Measurements from ENCODE around the gene SLC51B.

Gene SLC51B

GRCh38 chr15:65060641-65061397 lies 15.6 kb downstream of the SLC51B start:
- TF ChIP-seq CTCF (IDR thresholded peaks at IDR 0.05; ENCODE audit: control insufficient read depth, extremely low read depth, insufficient read depth), result no peak
- no peak for DNase-seq (ENCODE audit: low read depth)
- H3K4me3 ChIP-seq (ENCODE audit: low read depth, low read length), result no peak overlapping the region

- no peak for DNase-seq (ENCODE audit: low read depth)
- H3K4me3 ChIP-seq (ENCODE audit: low read depth, low read length), result no peak overlapping the region
- no peak for TF ChIP-seq CTCF (IDR thresholded peaks at IDR 0.05; ENCODE audit: control insufficient read depth, extremely low read depth, insufficient read depth)
Observed at GRCh38 chr15:65062061-65062460, 16.9 kb downstream of the SLC51B start.

GRCh38 chr15:65062726-65063125 lies 17.5 kb downstream of the SLC51B start:
- TF ChIP-seq CTCF (IDR thresholded peaks at IDR 0.05; ENCODE audit: control insufficient read depth, extremely low read depth, insufficient read depth), result no peak
- H3K4me3 ChIP-seq (ENCODE audit: low read depth, low read length), result no peak overlapping the region
- DNase-seq (ENCODE audit: low read depth), result no peak

- TF ChIP-seq CTCF (IDR thresholded peaks at IDR 0.05; ENCODE audit: control insufficient read depth, extremely low read depth, insufficient read depth), result no peak
- H3K4me3 ChIP-seq (ENCODE audit: low read depth, low read length), result no peak overlapping the region
Observed at GRCh38 chr15:65066001-65066634, 20.9 kb downstream of the SLC51B start.

GRCh38 chr15:65066635-65067316 lies 21.6 kb downstream of the SLC51B start:
- H3K4me3 ChIP-seq (ENCODE audit: low read depth, low read length), result no peak overlapping the region
- no peak for DNase-seq (ENCODE audit: low read depth)
- TF ChIP-seq CTCF (IDR thresholded peaks at IDR 0.05; ENCODE audit: control insufficient read depth, extremely low read depth, insufficient read depth), result no peak

More at GRCh38 chr15:65066001-65066634, 20.9 kb downstream of the SLC51B start:
- DNase-seq (ENCODE audit: low read depth), result no peak

- H3K4me3 ChIP-seq (ENCODE audit: low read depth, low read length), result no peak overlapping the region
- no peak for DNase-seq (ENCODE audit: low read depth)
- TF ChIP-seq CTCF (IDR thresholded peaks at IDR 0.05; ENCODE audit: control insufficient read depth, extremely low read depth, insufficient read depth), result no peak
Observed at GRCh38 chr15:65067317-65067644, 22.1 kb downstream of the SLC51B start.
